ENCODE results near the gene GTF3C5.
"Not testable (repeated sequence)": the region's sequence is repeated elsewhere in the genome, so short reads cannot be mapped to it uniquely, and the experiment has no call there.

Gene GTF3C5

GRCh38 chr9:133073086-133074014 is 42.6 kb downstream of the GTF3C5 start:
- DNase-seq = no peak

- DNase-seq = no peak
These were observed 43.4 kb downstream of the GTF3C5 start for GRCh38 chr9:133074111-133074651.

DNA sequence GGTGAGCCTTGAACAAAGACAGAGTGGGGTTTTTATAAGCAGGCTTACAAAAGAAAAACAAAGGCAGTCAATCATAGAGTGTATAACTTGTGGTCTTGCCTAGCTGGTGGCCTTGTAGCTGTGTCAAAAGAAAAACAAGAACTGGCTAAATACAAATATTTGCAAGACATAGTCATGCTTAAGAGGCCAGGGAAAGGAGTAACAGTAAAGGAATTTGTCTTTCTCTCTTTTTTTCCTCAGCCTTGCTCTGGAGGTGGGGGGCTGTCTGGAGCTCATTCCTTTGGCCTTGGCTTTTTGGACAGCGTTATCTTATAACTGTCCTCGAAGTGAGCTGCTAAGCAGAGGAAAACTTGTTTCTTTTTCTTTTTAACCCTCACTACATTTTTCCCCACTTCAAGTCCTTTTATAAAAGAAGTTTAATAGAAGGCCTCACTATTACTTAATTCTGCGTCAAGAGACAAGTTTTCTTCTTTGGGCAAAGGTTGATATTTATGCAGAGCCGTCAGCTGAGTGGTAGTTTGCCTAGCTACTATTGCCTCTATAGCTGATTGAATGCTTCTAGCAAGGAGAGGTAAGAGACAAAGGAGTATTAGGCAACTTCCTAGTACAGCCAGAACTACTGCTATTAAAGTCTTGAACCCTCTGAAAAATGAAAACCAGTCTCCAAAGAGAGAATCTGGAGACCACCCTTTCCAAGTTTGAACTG is 45.3 kb downstream of the GTF3C5 start:
- no peak for DNase-seq

DNA sequence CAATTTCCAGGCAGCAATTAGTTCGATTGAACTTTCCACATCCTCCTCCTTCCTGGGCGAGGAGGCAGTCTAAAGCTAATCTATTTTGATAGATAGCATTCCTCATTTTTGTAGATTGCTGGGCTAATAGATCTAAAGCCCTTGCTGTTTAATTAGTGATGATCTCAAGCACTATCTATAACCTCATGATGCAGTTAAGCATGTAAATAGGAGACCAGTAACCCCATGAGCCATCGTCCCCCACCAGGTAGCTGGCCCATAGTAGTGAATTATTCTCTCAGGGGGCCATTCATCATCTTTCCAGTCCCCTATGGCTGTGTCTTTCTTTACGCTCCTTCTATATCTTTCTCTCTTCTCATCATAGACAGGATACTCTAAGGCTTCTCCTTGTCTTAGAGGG is 45.9 kb downstream of the GTF3C5 start:
- DNase-seq = no peak

- DNase-seq = no peak
These were observed 47.7 kb downstream of the GTF3C5 start for GRCh38 chr9:133078486-133078885.

GRCh38 chr9:133080161-133080560 is 49.4 kb downstream of the GTF3C5 start:
- no peak for DNase-seq

- not testable (repeated sequence) for DNase-seq
These were observed 50.3 kb downstream of the GTF3C5 start for GRCh38 chr9:133080786-133081779.

DNA sequence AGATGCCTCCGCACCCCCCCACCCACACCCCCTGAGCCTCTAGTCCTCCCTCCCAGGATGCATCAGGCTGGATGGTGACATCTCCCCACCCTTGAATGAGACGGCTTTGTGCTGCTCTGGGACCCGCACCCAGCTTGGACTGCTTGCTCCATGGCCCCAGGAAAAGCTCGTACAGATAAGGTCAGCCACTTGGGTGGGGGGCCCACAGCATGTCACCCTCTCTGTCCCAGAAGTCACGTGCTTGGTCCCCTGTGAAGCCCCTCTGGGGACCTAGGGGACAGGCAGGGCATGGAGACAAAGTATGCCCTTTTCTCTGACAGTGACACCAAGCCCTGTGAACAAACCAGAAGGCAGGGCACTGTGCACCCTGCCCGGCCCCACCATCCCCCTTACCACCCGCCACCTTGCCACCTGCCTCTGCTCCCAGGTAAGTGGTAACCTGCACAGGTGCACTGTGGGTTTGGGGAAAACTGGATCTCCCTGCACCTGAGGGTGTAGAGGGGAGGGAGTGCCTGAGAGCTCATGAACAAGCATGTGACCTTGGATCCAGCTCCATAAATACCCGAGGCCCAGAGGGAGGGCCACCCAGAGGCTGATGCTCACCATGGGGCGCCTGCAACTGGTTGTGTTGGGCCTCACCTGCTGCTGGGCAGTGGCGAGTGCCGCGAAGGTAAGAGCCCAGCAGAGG is 51.3 kb downstream of the GTF3C5 start:
- DNase-seq = not testable (repeated sequence)

- DNase-seq = not testable (repeated sequence)
These were observed 52.9 kb downstream of the GTF3C5 start for GRCh38 chr9:133083688-133084087.

DNA sequence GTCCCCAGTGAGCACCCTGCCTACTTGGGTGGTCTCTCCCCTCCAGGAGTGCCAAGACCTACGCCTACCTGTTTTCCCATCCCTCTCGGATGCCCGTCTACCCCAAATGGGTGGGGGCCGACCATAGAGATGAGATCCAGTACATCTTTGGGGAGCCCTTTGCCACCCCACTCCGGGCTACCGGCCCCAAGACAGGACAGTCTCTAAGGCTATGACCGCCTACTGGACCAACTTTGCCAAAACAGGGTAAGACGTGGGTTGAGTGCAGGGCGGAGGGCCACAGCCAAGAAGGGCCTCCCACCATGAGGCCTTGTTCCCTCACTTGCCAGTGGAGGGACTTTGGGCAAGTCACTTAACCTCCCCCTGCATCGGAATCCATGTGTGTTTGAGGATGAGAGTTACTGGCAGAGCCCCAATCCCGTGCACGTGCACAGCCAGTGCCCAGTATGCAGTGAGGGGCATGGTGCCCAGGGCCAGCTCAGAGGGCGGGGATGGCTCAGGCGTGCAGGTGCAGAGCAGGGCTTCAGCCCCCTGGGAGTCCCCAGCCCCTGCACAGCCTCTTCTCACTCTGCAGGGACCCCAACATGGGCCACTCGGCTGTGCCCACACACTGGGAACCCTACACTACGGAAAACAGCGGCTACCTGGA is 55.5 kb downstream of the GTF3C5 start:
- DNase-seq = not testable (repeated sequence)

- DNase-seq = no peak
These were observed 56.1 kb downstream of the GTF3C5 start for GRCh38 chr9:133086894-133087293.

GRCh38 chr9:133087429-133088145 is 56.8 kb downstream of the GTF3C5 start:
- no peak for DNase-seq

DNA sequence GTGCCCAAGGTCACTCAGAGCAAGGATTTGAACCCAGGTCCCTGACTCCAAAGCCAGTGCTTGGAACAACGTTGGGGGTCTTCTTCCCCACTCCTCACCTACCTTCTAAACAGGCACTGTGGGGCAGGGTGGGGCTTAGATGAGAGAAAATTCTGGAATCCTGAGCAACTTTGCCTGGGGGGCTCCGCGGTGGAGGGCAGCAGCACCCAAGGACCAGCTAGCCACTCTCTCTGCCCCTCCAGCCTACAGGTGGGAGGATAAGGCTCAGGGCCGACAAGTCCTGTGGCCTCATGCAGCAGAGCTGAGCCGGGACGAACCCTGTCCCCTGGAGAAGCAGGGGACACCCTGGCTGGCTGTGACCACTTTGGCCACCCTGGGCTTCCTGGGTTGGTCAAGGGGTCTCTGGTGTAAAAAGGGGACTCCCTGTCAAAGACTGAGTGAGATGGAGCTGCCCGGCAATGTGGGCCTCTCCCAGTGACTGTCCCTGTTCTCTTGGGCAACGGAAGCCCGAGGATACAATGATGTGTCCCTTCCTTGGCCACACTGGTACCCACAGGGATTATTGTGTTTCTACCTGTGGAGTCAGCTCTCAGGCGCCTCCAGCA is 57.5 kb downstream of the GTF3C5 start:
- no peak for DNase-seq

- no peak for DNase-seq
These were observed 58.0 kb downstream of the GTF3C5 start for GRCh38 chr9:133088756-133089155.

GRCh38 chr9:133089271-133089671 is 58.5 kb downstream of the GTF3C5 start:
- DNase-seq = peak; percentile 87

- peak; percentile 53 for DNase-seq
These were observed 59.4 kb downstream of the GTF3C5 start for GRCh38 chr9:133090187-133090586.

DNA sequence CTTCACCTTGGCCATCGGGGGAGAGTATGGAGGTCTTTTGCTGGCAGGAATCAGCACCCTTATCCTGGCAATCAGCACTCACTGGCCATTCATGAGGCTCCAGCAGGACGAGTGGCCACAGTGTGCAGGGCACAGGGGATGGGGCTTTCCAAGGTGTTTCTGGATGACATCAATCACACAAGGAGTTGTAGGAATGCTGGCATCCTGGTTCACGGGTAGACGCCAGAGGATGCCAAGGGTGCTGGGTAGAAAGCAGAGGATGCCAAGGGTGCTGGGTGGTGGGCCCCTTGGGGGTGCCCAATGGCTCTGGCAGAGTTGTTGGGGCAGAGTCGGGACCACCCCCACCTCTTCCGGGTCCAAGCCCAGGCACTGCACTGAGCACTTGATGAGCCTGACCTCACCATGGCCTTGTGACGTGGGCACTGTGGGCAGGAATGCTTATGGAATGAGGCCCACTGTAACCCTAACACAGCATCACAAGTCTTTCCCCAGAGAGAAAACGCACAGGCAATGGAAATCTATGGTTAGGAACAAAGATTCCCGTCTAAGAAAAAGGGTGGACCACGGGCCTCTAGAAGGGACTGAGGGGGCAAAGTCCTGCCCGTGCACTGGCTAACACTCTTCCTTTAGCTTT is 60.1 kb downstream of the GTF3C5 start:
- DNase-seq = no peak

- not testable (repeated sequence) for DNase-seq
These were observed 63.6 kb downstream of the GTF3C5 start for GRCh38 chr9:133094351-133094750.

- no peak for DNase-seq
These were observed 64.1 kb downstream of the GTF3C5 start for GRCh38 chr9:133094842-133095393.
